ENCODE measurements around the gene LASP1. TPM values are rescaled to one million over a fixed set of nuclear protein-coding genes. Genes with fewer than 3 reads are reported as not detected.

The LASP1 gene
- total and polyA plus RNA-seq, 4 donors: 65.5 to 140 (median 82.0) TPM

- H3K9me3 ChIP-seq (ENCODE audit: control insufficient read depth in 4 of 4, insufficient read depth in 3 of 4, low read length in 3 of 4): no peaks in the 10 kb centered on the region
- no peak within 1 kb of the TSS for H3K4me3 ChIP-seq
- H3K36me3 ChIP-seq (ENCODE audit: control insufficient read depth in 4 of 4, insufficient read depth in 4 of 4, low read length in 4 of 4): no peaks in the 10 kb centered on the region
- DNase-seq (peak; percentile 86 to 89 (median 88)), ATAC-seq (ENCODE audit: insufficient read depth, low FRiP score) (peak; percentile 94)
- WGBS, 2 donors: 15 to 18% methylated on average over 21 of the region's 21 CpGs
- no peaks in the 10 kb centered on the region for H3K27me3 ChIP-seq (ENCODE audit: control insufficient read depth in 3 of 3, insufficient read depth in 3 of 3, low read length in 2 of 3)
- H3K27ac ChIP-seq (ENCODE audit: low read depth in 1 of 2, low read length in 1 of 2): peak within 1 kb of the TSS; percentile 37 to 88
- TF ChIP-seq, protein P1, sequence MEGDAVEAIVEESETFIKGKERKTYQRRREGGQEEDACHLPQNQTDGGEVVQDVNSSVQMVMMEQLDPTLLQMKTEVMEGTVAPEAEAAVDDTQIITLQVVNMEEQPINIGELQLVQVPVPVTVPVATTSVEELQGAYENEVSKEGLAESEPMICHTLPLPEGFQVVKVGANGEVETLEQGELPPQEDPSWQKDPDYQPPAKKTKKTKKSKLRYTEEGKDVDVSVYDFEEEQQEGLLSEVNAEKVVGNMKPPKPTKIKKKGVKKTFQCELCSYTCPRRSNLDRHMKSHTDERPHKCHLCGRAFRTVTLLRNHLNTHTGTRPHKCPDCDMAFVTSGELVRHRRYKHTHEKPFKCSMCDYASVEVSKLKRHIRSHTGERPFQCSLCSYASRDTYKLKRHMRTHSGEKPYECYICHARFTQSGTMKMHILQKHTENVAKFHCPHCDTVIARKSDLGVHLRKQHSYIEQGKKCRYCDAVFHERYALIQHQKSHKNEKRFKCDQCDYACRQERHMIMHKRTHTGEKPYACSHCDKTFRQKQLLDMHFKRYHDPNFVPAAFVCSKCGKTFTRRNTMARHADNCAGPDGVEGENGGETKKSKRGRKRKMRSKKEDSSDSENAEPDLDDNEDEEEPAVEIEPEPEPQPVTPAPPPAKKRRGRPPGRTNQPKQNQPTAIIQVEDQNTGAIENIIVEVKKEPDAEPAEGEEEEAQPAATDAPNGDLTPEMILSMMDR (IDR thresholded peaks at IDR 0.05; ENCODE audit: control extremely low read depth, extremely low read depth): no peak
- H3K4me1 ChIP-seq (ENCODE audit: control insufficient read depth in 5 of 5, insufficient read depth in 5 of 5, low read length in 5 of 5): peaks cover 0 to 2% (median 0%) of the 10 kb centered on the region in 5 donors
- H3K9ac ChIP-seq (ENCODE audit: insufficient read depth in 1 of 2, low read length in 2 of 2): peak within 1 kb of the TSS in 1 of 2 donors; percentile 38
These were observed 97.5 kb downstream of the LASP1 start, which contains the start of gene FBXO47 for GRCh38 chr17:38967290-38967738. Gene FBXO47 (minus strand): TSS chr17:38967403. CDS start chr17:38963025, 4,378 bp downstream.

GRCh38 chr17:38969281-38969680, 99.4 kb downstream of the LASP1 start:
- Histone ChIP-seq H3K27ac (ENCODE audit: low read depth in 1 of 2, low read length in 1 of 2) (no peak overlapping the region), H3K9me3 (ENCODE audit: control insufficient read depth in 4 of 4, insufficient read depth in 3 of 4, low read length in 3 of 4) (no peaks in the 10 kb centered on the region), H3K9ac (ENCODE audit: insufficient read depth in 1 of 2, low read length in 2 of 2) (no peak overlapping the region), H3K36me3 (ENCODE audit: control insufficient read depth in 4 of 4, insufficient read depth in 4 of 4, low read length in 4 of 4) (no peaks in the 10 kb centered on the region), H3K4me1 (ENCODE audit: control insufficient read depth in 5 of 5, insufficient read depth in 5 of 5, low read length in 5 of 5) (peaks cover 0 to 2% (median 0%) of the 10 kb centered on the region in 5 donors), H3K4me3 (no peak overlapping the region), H3K27me3 (ENCODE audit: control insufficient read depth in 3 of 3, insufficient read depth in 3 of 3, low read length in 2 of 3) (no peaks in the 10 kb centered on the region)
- no peak for DNase-seq
- ATAC-seq (ENCODE audit: insufficient read depth, low FRiP score): no peak
- TF ChIP-seq, protein P1 (IDR thresholded peaks at IDR 0.05; ENCODE audit: control extremely low read depth, extremely low read depth): no peak
- WGBS, 2 donors: 70 to 86% methylated on average over 4 of the region's 4 CpGs

GRCh38 chr17:38970128-38970527, 100.3 kb downstream of the LASP1 start:
- Histone ChIP-seq H3K9me3 (ENCODE audit: control insufficient read depth in 4 of 4, insufficient read depth in 3 of 4, low read length in 3 of 4) (no peaks in the 10 kb centered on the region), H3K27ac (ENCODE audit: low read depth in 1 of 2, low read length in 1 of 2) (no peak overlapping the region), H3K4me3 (no peak overlapping the region), H3K4me1 (ENCODE audit: control insufficient read depth in 5 of 5, insufficient read depth in 5 of 5, low read length in 5 of 5) (peaks cover 0 to 2% (median 0%) of the 10 kb centered on the region in 5 donors), H3K36me3 (ENCODE audit: control insufficient read depth in 4 of 4, insufficient read depth in 4 of 4, low read length in 4 of 4) (no peaks in the 10 kb centered on the region), H3K9ac (ENCODE audit: insufficient read depth in 1 of 2, low read length in 2 of 2) (no peak overlapping the region), H3K27me3 (ENCODE audit: control insufficient read depth in 3 of 3, insufficient read depth in 3 of 3, low read length in 2 of 3) (no peaks in the 10 kb centered on the region)
- WGBS, 2 donors: 72 to 80% methylated on average over 4 of the region's 4 CpGs
- DNase-seq (no peak), ATAC-seq (ENCODE audit: insufficient read depth, low FRiP score) (no peak)
- TF ChIP-seq, protein P1 (IDR thresholded peaks at IDR 0.05; ENCODE audit: control extremely low read depth, extremely low read depth): no peak

DNA sequence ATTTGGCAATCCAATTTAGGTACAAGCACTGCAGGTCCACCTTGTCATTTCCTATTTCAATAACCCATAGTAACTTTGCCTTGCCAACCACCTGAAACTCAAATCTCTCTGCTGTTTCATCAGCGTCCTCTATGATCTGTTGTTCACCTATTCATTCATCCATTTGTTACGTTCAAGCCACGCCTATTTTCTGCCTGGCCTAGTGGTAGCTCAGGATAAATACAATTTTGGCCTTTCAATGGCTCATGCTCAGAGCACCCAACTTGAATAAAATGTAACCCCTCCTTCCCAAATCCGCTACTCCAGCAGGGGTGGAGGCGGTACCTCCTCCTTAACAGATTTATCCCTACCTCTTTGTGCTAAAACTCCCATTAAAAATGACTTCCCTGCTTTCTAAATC, 100.9 kb downstream of the LASP1 start:
- H3K9me3 ChIP-seq (ENCODE audit: control insufficient read depth in 4 of 4, insufficient read depth in 3 of 4, low read length in 3 of 4): no peaks in the 10 kb centered on the region
- H3K4me1 ChIP-seq (ENCODE audit: control insufficient read depth in 5 of 5, insufficient read depth in 5 of 5, low read length in 5 of 5): peaks cover 0 to 2% (median 0%) of the 10 kb centered on the region in 5 donors
- DNase-seq (no peak), ATAC-seq (ENCODE audit: insufficient read depth, low FRiP score) (no peak)
- H3K27ac ChIP-seq (ENCODE audit: low read depth in 1 of 2, low read length in 1 of 2): no peak overlapping the region
- H3K9ac ChIP-seq (ENCODE audit: insufficient read depth in 1 of 2, low read length in 2 of 2): no peak overlapping the region
- no peaks in the 10 kb centered on the region for H3K36me3 ChIP-seq (ENCODE audit: control insufficient read depth in 4 of 4, insufficient read depth in 4 of 4, low read length in 4 of 4)
- H3K4me3 ChIP-seq: no peak overlapping the region
- H3K27me3 ChIP-seq (ENCODE audit: control insufficient read depth in 3 of 3, insufficient read depth in 3 of 3, low read length in 2 of 3): no peaks in the 10 kb centered on the region
- 88% methylated on average over 5 of the region's 5 CpGs for WGBS, 2 donors
- TF ChIP-seq, protein P1 (IDR thresholded peaks at IDR 0.05; ENCODE audit: control extremely low read depth, extremely low read depth): no peak

Measured in lung (tissue), 12 donors.